ENCODE measurements around the gene CPNE8.

- no peak for TF ChIP-seq ZNF274 (IDR thresholded peaks at IDR 0.05; ENCODE audit: low read depth, low read length)
- TF ChIP-seq SUZ12 (IDR thresholded peaks at IDR 0.05; ENCODE audit: extremely low read depth, insufficient read depth, insufficient read length), result no peak
These were observed 36.4 kb downstream of the CPNE8 start for GRCh38 chr12:38869036-38869435.
